Ishikawa (cell line): ENCODE data around the gene CALCOCO2.

ENCODE experiments used
- REST ChIP-seq: IDR thresholded peaks from 2 replicates; pipeline ENCODE4 v1.6.1; 2012; ENCODE audit warnings: low read depth, mild to moderate bottlenecking
- TEAD4 ChIP-seq: IDR thresholded peaks from 2 replicates; pipeline ENCODE4 v1.6.1; 2012

GRCh38 chr17:48816438-48816773 is 14.4 kb upstream of the CALCOCO2 start:
- no peak for TF ChIP-seq REST
- TF ChIP-seq TEAD4, result no peak
